Activated CD8-positive, alpha-beta T cell treated with anti-CD3 and anti-CD28 coated beads, Interleukin-2, amount 10 ng/mL, durations not matched to agents 7 days and 5 days (primary cell): ENCODE measurements around the gene OSTM1. TPM values are rescaled to one million over a fixed set of nuclear protein-coding genes. Genes with fewer than 3 reads are reported as not detected.

Experiments
- ATAC-seq: fragments of 150-1000 bp; cut with Tn5 transposase; one replicate; pipeline ENCODE4 v1.10.0; 2021; ENCODE audit warnings: moderate library complexity
- CTCF ChIA-PET: fragments of 350-600 bp; sonication (Branson Sonifier 250); formaldehyde crosslinking; loops from one replicate; lab custom pipeline; 2021; ENCODE audit warnings: antibody characterized with exemption; lab: Charles Lee
- POLR2A ChIA-PET: fragments of 350-600 bp; sonication (Branson Sonifier 250); formaldehyde crosslinking; loops from one replicate; lab custom pipeline; 2021; ENCODE audit warnings: antibody characterized with exemption; lab: Charles Lee
- DNase-seq: peaks from one replicate; pipeline ENCODE4 v3.0.0-alpha.2; 2020
- H3K27ac Mint-ChIP-seq: one replicate; pipeline ENCODE4 v1.8.0; 2021; ENCODE audit warnings: mild to moderate bottlenecking, mixed read lengths
- H3K27me3 Mint-ChIP-seq: one replicate; pipeline ENCODE4 v1.8.0; 2021; ENCODE audit warnings: low read depth, mixed read lengths
- H3K36me3 Mint-ChIP-seq: one replicate; pipeline ENCODE4 v1.8.0; 2021; ENCODE audit warnings: low read depth, mixed read lengths
- H3K4me1 Mint-ChIP-seq: one replicate; pipeline ENCODE4 v1.8.0; 2021; ENCODE audit warnings: low read depth, mixed read lengths
- H3K4me3 Mint-ChIP-seq: one replicate; pipeline ENCODE4 v1.8.0; 2021; ENCODE audit warnings: mild to moderate bottlenecking, mixed read lengths
- H3K9me3 Mint-ChIP-seq: one replicate; pipeline ENCODE4 v1.8.0; 2022; ENCODE audit warnings: mixed read lengths; ENCODE audit not compliant: insufficient read depth
- total RNA-seq, 2 experiments: library from RNA; stranded (reverse); gene quantifications; one replicate each; pipeline ENCODE4 v1.2.3, GENCODE V29; 2021

Gene OSTM1
- total RNA-seq, 2 experiments from 2014 or later, result 25.2 to 25.5 TPM

- Mint-ChIP-seq H3K27ac (no peak overlapping the region), H3K9me3 (no peaks in the 10 kb centered on the region), H3K4me3 (peak overlapping the region; percentile 72), H3K27me3 (peaks cover 83% of the 10 kb centered on the region), H3K4me1 (peaks cover 46% of the 10 kb centered on the region), H3K36me3 (no peaks in the 10 kb centered on the region)
- POLR2A ChIA-PET, result no interaction called here
- no peak for ATAC-seq
- no peak for DNase-seq
- CTCF ChIA-PET, result interaction anchor here (0.8 to 1.8 kb wide), 3 partner anchors 52 to 377 kb away, joined by 3 to 7 read pairs (median 3); no protein-coding TSS in a partner anchor
Measured at GRCh38 chr6:108116546-108117426, 42.2 kb upstream of the OSTM1 start.

- Mint-ChIP-seq H3K4me3 (peak overlapping the region; percentile 70), H3K36me3 (no peaks in the 10 kb centered on the region), H3K27ac (no peak overlapping the region), H3K27me3 (peaks cover 80% of the 10 kb centered on the region), H3K9me3 (no peaks in the 10 kb centered on the region), H3K4me1 (peaks cover 46% of the 10 kb centered on the region)
- ATAC-seq (no peak), DNase-seq (peak; percentile 39)
- CTCF ChIA-PET, result interaction anchor here (1.3 to 4.2 kb wide), 3 partner anchors 16 to 377 kb away, joined by 4 to 68 read pairs (median 4); no protein-coding TSS in a partner anchor
- POLR2A ChIA-PET, result no interaction called here
Measured at GRCh38 chr6:108115598-108116058, 41.1 kb upstream of the OSTM1 start.

- ATAC-seq (no peak), DNase-seq (peak; percentile 42)
- CTCF ChIA-PET, result interaction anchor here (0.5 to 4.2 kb wide), 8 partner anchors 10 to 377 kb away, joined by 3 to 68 read pairs (median 4); no protein-coding TSS in a partner anchor
- Mint-ChIP-seq H3K9me3 (no peaks in the 10 kb centered on the region), H3K4me1 (peaks cover 46% of the 10 kb centered on the region), H3K27ac (peak overlapping the region; percentile 16), H3K27me3 (peaks cover 74% of the 10 kb centered on the region), H3K36me3 (no peaks in the 10 kb centered on the region), H3K4me3 (peak overlapping the region; percentile 70)
- POLR2A ChIA-PET, result no interaction called here
Measured at GRCh38 chr6:108114841-108115597, 40.5 kb upstream of the OSTM1 start.

- peak overlapping the region; percentile 70 for H3K4me3 Mint-ChIP-seq
- CTCF ChIA-PET, result interaction anchor here (0.6 to 4.2 kb wide), 6 partner anchors 9 to 410 kb away, joined by 3 to 68 read pairs (median 4); no protein-coding TSS in a partner anchor
- H3K27ac Mint-ChIP-seq, result no peak overlapping the region
Measured at GRCh38 chr6:108113557-108114519, 39.3 kb upstream of the OSTM1 start.

GRCh38 chr6:108108374-108108773 lies 33.8 kb upstream of the OSTM1 start:
- no peak overlapping the region for H3K27ac Mint-ChIP-seq
- POLR2A ChIA-PET, result no interaction called here
- H3K9me3 Mint-ChIP-seq, result no peaks in the 10 kb centered on the region
- peaks cover 38% of the 10 kb centered on the region for H3K27me3 Mint-ChIP-seq
- no peak overlapping the region for H3K4me3 Mint-ChIP-seq
- H3K4me1 Mint-ChIP-seq, result peaks cover under 1% of the 10 kb centered on the region
- DNase-seq, result no peak
- H3K36me3 Mint-ChIP-seq, result no peaks in the 10 kb centered on the region
- no peak for ATAC-seq
- CTCF ChIA-PET, result no interaction called here

More at GRCh38 chr6:108113557-108114519, 39.3 kb upstream of the OSTM1 start:
- peak; percentile 50 for DNase-seq
- no peak for ATAC-seq
- no peaks in the 10 kb centered on the region for H3K9me3 Mint-ChIP-seq
- peaks cover 37% of the 10 kb centered on the region for H3K4me1 Mint-ChIP-seq
- H3K36me3 Mint-ChIP-seq, result no peaks in the 10 kb centered on the region
- POLR2A ChIA-PET, result no interaction called here
- H3K27me3 Mint-ChIP-seq, result peaks cover 69% of the 10 kb centered on the region

GRCh38 chr6:108107102-108107501 lies 32.6 kb upstream of the OSTM1 start:
- DNase-seq (no peak), ATAC-seq (no peak)
- no peak overlapping the region for H3K27ac Mint-ChIP-seq
- no peaks in the 10 kb centered on the region for H3K4me1 Mint-ChIP-seq
- H3K36me3 Mint-ChIP-seq, result no peaks in the 10 kb centered on the region
- CTCF ChIA-PET, result interaction anchor here (1.0 kb wide), 1 partner anchor 421 kb away, joined by 3 read pairs; no protein-coding TSS in a partner anchor
- no peak overlapping the region for H3K4me3 Mint-ChIP-seq
- POLR2A ChIA-PET, result no interaction called here
- H3K27me3 Mint-ChIP-seq, result peaks cover 31% of the 10 kb centered on the region
- H3K9me3 Mint-ChIP-seq, result no peaks in the 10 kb centered on the region

GRCh38 chr6:108106694-108107093 lies 32.2 kb upstream of the OSTM1 start:
- ChIA-PET CTCF (interaction anchor here (1.0 kb wide), 1 partner anchor 422 kb away, joined by 3 read pairs; no protein-coding TSS in a partner anchor), POLR2A (no interaction called here)
- no peak overlapping the region for H3K4me3 Mint-ChIP-seq
- ATAC-seq (no peak), DNase-seq (no peak)
- peaks cover 29% of the 10 kb centered on the region for H3K27me3 Mint-ChIP-seq
- no peaks in the 10 kb centered on the region for H3K9me3 Mint-ChIP-seq
- H3K4me1 Mint-ChIP-seq, result no peaks in the 10 kb centered on the region
- no peak overlapping the region for H3K27ac Mint-ChIP-seq
- H3K36me3 Mint-ChIP-seq, result no peaks in the 10 kb centered on the region

- H3K27ac Mint-ChIP-seq, result no peak overlapping the region
- H3K9me3 Mint-ChIP-seq, result no peaks in the 10 kb centered on the region
- POLR2A ChIA-PET, result no interaction called here
- no peak overlapping the region for H3K4me3 Mint-ChIP-seq
- no peak for ATAC-seq
- no peaks in the 10 kb centered on the region for H3K36me3 Mint-ChIP-seq
- DNase-seq, result no peak
- H3K27me3 Mint-ChIP-seq, result peaks cover 28% of the 10 kb centered on the region
- H3K4me1 Mint-ChIP-seq, result no peaks in the 10 kb centered on the region
- CTCF ChIA-PET, result no interaction called here
Measured at GRCh38 chr6:108106261-108106660, 31.7 kb upstream of the OSTM1 start.

- DNase-seq, result no peak
- ChIA-PET CTCF (interaction anchor here (1.0 to 1.5 kb wide), 4 partner anchors 9 to 387 kb away, joined by 3 to 4 read pairs (median 3); no protein-coding TSS in a partner anchor), POLR2A (no interaction called here)
- Mint-ChIP-seq H3K9me3 (no peaks in the 10 kb centered on the region), H3K36me3 (no peaks in the 10 kb centered on the region), H3K4me3 (no peak overlapping the region), H3K4me1 (no peaks in the 10 kb centered on the region), H3K27ac (no peak overlapping the region), H3K27me3 (peaks cover 26% of the 10 kb centered on the region)
- ATAC-seq, result no peak
Measured at GRCh38 chr6:108105571-108105970, 31.0 kb upstream of the OSTM1 start.

GRCh38 chr6:108102965-108103364 lies 28.4 kb upstream of the OSTM1 start:
- no peak overlapping the region for H3K27ac Mint-ChIP-seq
- no peak for ATAC-seq
- ChIA-PET CTCF (no interaction called here), POLR2A (interaction anchor here (0.6 kb wide), 1 partner anchor 192 kb away, joined by 4 read pairs; the partner anchor contains the start of gene AFG1L)
- H3K9me3 Mint-ChIP-seq, result no peaks in the 10 kb centered on the region
- DNase-seq, result no peak
- H3K4me3 Mint-ChIP-seq, result no peak overlapping the region
- H3K27me3 Mint-ChIP-seq, result peaks cover 23% of the 10 kb centered on the region
- no peaks in the 10 kb centered on the region for H3K36me3 Mint-ChIP-seq
- H3K4me1 Mint-ChIP-seq, result no peaks in the 10 kb centered on the region

GRCh38 chr6:108100003-108100402 lies 25.5 kb upstream of the OSTM1 start:
- Mint-ChIP-seq H3K4me3 (no peak overlapping the region), H3K36me3 (no peaks in the 10 kb centered on the region), H3K9me3 (no peaks in the 10 kb centered on the region), H3K4me1 (no peaks in the 10 kb centered on the region), H3K27me3 (peaks cover 22% of the 10 kb centered on the region), H3K27ac (no peak overlapping the region)
- no peak for DNase-seq
- ATAC-seq, result no peak
- CTCF ChIA-PET, result no interaction called here
- POLR2A ChIA-PET, result no interaction called here
